Measurements from ENCODE around the gene RCVRN. TPM values are rescaled to one million over a fixed set of nuclear protein-coding genes. Genes with fewer than 3 reads are reported as not detected.

Gene RCVRN
- total RNA-seq, 1 donor, result not detected

- TF ChIP-seq CTCF (IDR thresholded peaks at IDR 0.05; ENCODE audit: insufficient read depth, low read depth, low read length), result no peak
- DNase-seq (ENCODE audit: low read depth), result peak; percentile 85
- no peak overlapping the region for H3K4me3 ChIP-seq (ENCODE audit: low read depth, low read length)
These were observed 3.0 kb upstream of the RCVRN start for GRCh38 chr17:9907883-9908648.

GRCh38 chr17:9907131-9907530 is 2.1 kb upstream of the RCVRN start:
- TF ChIP-seq CTCF (IDR thresholded peaks at IDR 0.05; ENCODE audit: insufficient read depth, low read depth, low read length), result no peak
- no peak overlapping the region for H3K4me3 ChIP-seq (ENCODE audit: low read depth, low read length)
- DNase-seq (ENCODE audit: low read depth), result no peak

GRCh38 chr17:9906616-9907015 is 1.5 kb upstream of the RCVRN start:
- no peak for DNase-seq (ENCODE audit: low read depth)
- no peak for TF ChIP-seq CTCF (IDR thresholded peaks at IDR 0.05; ENCODE audit: insufficient read depth, low read depth, low read length)
- no peak overlapping the region for H3K4me3 ChIP-seq (ENCODE audit: low read depth, low read length)

GRCh38 chr17:9905902-9906301 is 831 bp upstream of the RCVRN start:
- H3K4me3 ChIP-seq (ENCODE audit: low read depth, low read length), result no peak overlapping the region
- peak; percentile 21 for DNase-seq (ENCODE audit: low read depth)
- peak; percentile 71 for TF ChIP-seq CTCF (IDR thresholded peaks at IDR 0.05; ENCODE audit: insufficient read depth, low read depth, low read length)

GRCh38 chr17:9904277-9905077 is 594 bp downstream of the RCVRN start:
- no peak for TF ChIP-seq CTCF (IDR thresholded peaks at IDR 0.05; ENCODE audit: insufficient read depth, low read depth, low read length)
- no peak for DNase-seq (ENCODE audit: low read depth)
- H3K4me3 ChIP-seq (ENCODE audit: low read depth, low read length), result no peak overlapping the region

- TF ChIP-seq CTCF (IDR thresholded peaks at IDR 0.05; ENCODE audit: insufficient read depth, low read depth, low read length), result no peak
- no peak overlapping the region for H3K4me3 ChIP-seq (ENCODE audit: low read depth, low read length)
- no peak for DNase-seq (ENCODE audit: low read depth)
These were observed 3.0 kb downstream of the RCVRN start for GRCh38 chr17:9902120-9902519.

Measured in fibroblast of villous mesenchyme (primary cell).